Endodermal cell (in vitro differentiated cells): ENCODE results near the gene PPP1R37. TPM values are rescaled to one million over a fixed set of nuclear protein-coding genes. Genes with fewer than 3 reads are reported as not detected.

Experiments used
- DNase-seq: peaks from one replicate; pipeline ENCODE4 v3.0.0-alpha.2; 2017
- H3K27ac ChIP-seq: 2 replicates; pipeline ENCODE4 v1.5.1; 2013; ENCODE audit warnings: mild to moderate bottlenecking, low read depth, low read length, moderate library complexity
- H3K27me3 ChIP-seq: 2 replicates; pipeline ENCODE4 v1.6.1; 2013; ENCODE audit warnings: mild to moderate bottlenecking, low read length, moderate library complexity; ENCODE audit not compliant: insufficient read depth, control insufficient read depth, poor library complexity, severe bottlenecking
- H3K36me3 ChIP-seq: 2 replicates; pipeline ENCODE4 v1.7.0; 2013; ENCODE audit warnings: mild to moderate bottlenecking, low read length, moderate library complexity; ENCODE audit not compliant: control insufficient read depth, insufficient read depth
- H3K4me1 ChIP-seq: one replicate; pipeline ENCODE4 v1.7.0; 2013; ENCODE audit warnings: low read length; ENCODE audit not compliant: control insufficient read depth, insufficient read depth
- H3K4me3 ChIP-seq: 2 replicates; pipeline ENCODE4 v1.5.1; 2013; ENCODE audit warnings: mild to moderate bottlenecking, low read length, moderate library complexity
- H3K9ac ChIP-seq: 2 replicates; pipeline ENCODE4 v1.6.1; 2013; ENCODE audit warnings: mild to moderate bottlenecking, low read length, moderate library complexity; ENCODE audit not compliant: poor library complexity, severe bottlenecking; ENCODE audit errors: extremely low read depth
- H3K9me3 ChIP-seq: 2 replicates; pipeline ENCODE4 v1.6.1; 2013; ENCODE audit warnings: mild to moderate bottlenecking, low read length, moderate library complexity; ENCODE audit not compliant: control insufficient read depth
- H3K27ac Mint-ChIP-seq: 2 replicates; pipeline ENCODE4 v1.8.0; 2020; ENCODE audit warnings: mixed read lengths
- H3K27me3 Mint-ChIP-seq: 2 replicates; pipeline ENCODE4 v1.8.0; 2021; ENCODE audit warnings: mild to moderate bottlenecking, mixed read lengths; ENCODE audit not compliant: insufficient read depth
- H3K36me3 Mint-ChIP-seq: 2 replicates; pipeline ENCODE4 v1.8.0; 2020; ENCODE audit warnings: low read depth, mixed read lengths
- H3K4me1 Mint-ChIP-seq: 2 replicates; pipeline ENCODE4 v1.8.0; 2020; ENCODE audit warnings: mixed read lengths
- H3K4me3 Mint-ChIP-seq: 2 replicates; pipeline ENCODE4 v1.8.0; 2020; ENCODE audit warnings: mild to moderate bottlenecking, moderate library complexity, mixed read lengths
- H3K9me3 Mint-ChIP-seq: 2 replicates; pipeline ENCODE4 v1.8.0; 2020; ENCODE audit warnings: mild to moderate bottlenecking, mixed read lengths
- WGBS, 2 experiments: methylation state at CpG; one replicate each; pipeline versions ENCODE4 v1.1.5 to v1.1.7; 2013; ENCODE audit warnings: missing lambda C conversion rate in 2 of 2, mixed read lengths in 1 of 2; ENCODE audit not compliant: insufficient coverage in 1 of 2, insufficient read length in 1 of 2; 5-methylcytosine and 5-hydroxymethylcytosine counted together
- total RNA-seq, 2 donors: library from RNA; stranded (reverse); fragmentation: NEBNext Ultra II Directional in 1 of 2; extraction: Animal tissue kit (Norgen Biotek cat#: 25700) in 1 of 2; gene quantifications; 2 replicates in 1 of 2; 3 replicates in 1 of 2; pipeline ENCODE4 v1.2.1, GENCODE V29; 2021
- TF ChIP-seq, protein P1 (sequence below): fragments of 200-600 bp; sonication (generic); conservative IDR thresholded peaks from 2 replicates; pipeline ENCODE4 v1.5.0; 2021; ENCODE audit warnings: antibody characterized with exemption, mild to moderate bottlenecking

PPP1R37 gene
- total RNA-seq, 2 donors from 2014 or later = 23.6 to 32.5 TPM

DNA sequence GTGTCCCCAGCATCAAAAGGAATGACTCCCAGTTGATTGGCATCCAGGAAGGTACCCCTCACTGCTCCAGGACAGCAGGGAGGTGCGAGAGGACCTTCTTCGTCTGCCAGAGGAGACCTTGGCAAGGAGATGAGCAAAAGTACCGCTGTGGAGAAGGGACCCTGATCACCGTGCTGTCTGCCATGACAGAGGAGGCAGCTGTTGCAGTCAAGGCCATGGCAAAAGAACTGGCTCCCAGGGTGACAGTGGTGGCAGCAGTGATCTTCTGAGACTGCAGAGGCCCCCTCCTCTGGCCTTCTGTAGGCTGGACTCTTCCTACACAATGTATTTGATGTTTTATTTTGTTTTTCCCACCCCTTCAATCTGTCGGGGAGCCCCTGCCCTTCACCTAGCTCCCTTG is 35.8 kb downstream of the PPP1R37 start:
- Histone ChIP-seq H3K27me3 (no peaks in the 10 kb centered on the region), H3K9ac (no peak overlapping the region), H3K9me3 (no peaks in the 10 kb centered on the region), H3K36me3 (peaks cover 4% of the 10 kb centered on the region), H3K27ac (no peak overlapping the region), H3K4me3 (no peak overlapping the region), H3K4me1 (no peaks in the 10 kb centered on the region)
- Mint-ChIP-seq H3K4me1 (peaks cover 6% of the 10 kb centered on the region), H3K4me3 (no peak overlapping the region), H3K27me3 (no peaks in the 10 kb centered on the region), H3K27ac (no peak overlapping the region), H3K9me3 (no peaks in the 10 kb centered on the region), H3K36me3 (no peaks in the 10 kb centered on the region)
- no peak for DNase-seq
- TF ChIP-seq, protein P1, sequence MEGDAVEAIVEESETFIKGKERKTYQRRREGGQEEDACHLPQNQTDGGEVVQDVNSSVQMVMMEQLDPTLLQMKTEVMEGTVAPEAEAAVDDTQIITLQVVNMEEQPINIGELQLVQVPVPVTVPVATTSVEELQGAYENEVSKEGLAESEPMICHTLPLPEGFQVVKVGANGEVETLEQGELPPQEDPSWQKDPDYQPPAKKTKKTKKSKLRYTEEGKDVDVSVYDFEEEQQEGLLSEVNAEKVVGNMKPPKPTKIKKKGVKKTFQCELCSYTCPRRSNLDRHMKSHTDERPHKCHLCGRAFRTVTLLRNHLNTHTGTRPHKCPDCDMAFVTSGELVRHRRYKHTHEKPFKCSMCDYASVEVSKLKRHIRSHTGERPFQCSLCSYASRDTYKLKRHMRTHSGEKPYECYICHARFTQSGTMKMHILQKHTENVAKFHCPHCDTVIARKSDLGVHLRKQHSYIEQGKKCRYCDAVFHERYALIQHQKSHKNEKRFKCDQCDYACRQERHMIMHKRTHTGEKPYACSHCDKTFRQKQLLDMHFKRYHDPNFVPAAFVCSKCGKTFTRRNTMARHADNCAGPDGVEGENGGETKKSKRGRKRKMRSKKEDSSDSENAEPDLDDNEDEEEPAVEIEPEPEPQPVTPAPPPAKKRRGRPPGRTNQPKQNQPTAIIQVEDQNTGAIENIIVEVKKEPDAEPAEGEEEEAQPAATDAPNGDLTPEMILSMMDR = no peak
- WGBS, 2 experiments = 90 to 95% methylated on average over 5 of the region's 5 CpGs

DNA sequence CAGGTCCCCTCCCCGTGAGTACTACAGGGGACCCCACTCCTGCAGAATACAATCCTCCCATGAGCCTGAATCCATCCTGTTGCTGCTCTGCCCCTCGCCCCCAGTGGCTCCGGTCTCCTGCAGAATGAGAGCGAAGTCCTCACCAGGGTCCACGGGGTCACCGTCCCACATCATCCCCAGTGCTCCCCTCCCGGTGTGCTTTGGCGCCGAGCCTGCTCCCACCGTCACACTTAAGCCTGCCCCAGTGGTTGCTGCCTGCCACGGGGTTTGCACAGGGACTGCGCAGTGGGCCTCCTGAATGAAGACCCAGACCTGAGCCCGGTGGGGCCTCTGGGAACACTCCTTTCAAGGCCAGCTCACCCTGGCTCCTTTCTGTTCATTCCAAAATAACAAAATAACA is 37.3 kb downstream of the PPP1R37 start:
- no peak overlapping the region for H3K27ac Mint-ChIP-seq

DNA sequence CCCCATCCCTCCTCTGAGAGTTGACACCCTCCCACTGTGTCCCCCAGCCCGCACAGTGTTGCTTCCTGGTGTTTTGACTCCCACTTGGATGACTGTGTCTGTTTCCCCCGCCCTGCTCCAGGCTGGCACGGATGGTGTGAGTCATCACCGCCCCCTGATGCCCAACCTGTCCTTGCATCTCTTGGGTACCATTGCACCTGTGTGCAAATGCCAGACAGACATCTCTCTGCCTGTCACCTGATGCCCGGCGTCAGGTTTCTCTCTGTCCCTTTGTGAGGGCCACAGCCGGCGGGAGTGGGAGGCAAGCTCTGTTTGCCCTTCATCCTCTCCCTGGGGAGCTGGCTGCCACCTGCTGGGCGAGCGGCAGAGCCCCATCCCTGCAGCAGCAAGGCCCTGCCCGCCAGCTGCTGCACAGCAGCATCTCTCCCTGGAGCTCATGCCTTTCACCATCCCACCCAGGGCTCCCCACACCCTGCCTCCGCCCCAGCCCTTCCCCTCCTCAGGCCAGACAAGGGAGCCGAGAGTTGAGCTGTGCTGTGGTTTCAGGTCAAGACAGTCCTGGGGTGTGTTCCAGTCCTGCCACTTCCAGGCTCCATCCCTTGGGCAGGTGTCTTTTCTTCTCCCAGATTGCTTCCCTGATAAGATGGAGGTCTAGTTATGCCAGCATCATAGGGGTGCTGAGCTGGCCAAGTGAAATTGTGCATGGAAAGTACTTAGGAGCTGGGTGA is 38.1 kb downstream of the PPP1R37 start:
- H3K4me3 Mint-ChIP-seq = no peak overlapping the region
- WGBS, 2 experiments = 76 to 85% methylated on average over 8 to 13 of the region's 13 CpGs
- no peaks in the 10 kb centered on the region for H3K27me3 ChIP-seq
- H3K27ac Mint-ChIP-seq = no peak overlapping the region
- H3K27me3 Mint-ChIP-seq = no peaks in the 10 kb centered on the region
- no peak overlapping the region for H3K9ac ChIP-seq
- no peak for DNase-seq
- peaks cover 8% of the 10 kb centered on the region for H3K4me1 Mint-ChIP-seq
- H3K36me3 Mint-ChIP-seq = no peaks in the 10 kb centered on the region
- H3K4me3 ChIP-seq = no peak overlapping the region
- no peaks in the 10 kb centered on the region for H3K9me3 ChIP-seq
- H3K27ac ChIP-seq = no peak overlapping the region
- peaks cover 4% of the 10 kb centered on the region for H3K36me3 ChIP-seq
- no peaks in the 10 kb centered on the region for H3K9me3 Mint-ChIP-seq
- no peaks in the 10 kb centered on the region for H3K4me1 ChIP-seq
- TF ChIP-seq, protein P1 = no peak

More for the DNA sequence above, 37.3 kb downstream of the PPP1R37 start:
- Mint-ChIP-seq H3K4me3 (no peak overlapping the region), H3K9me3 (no peaks in the 10 kb centered on the region), H3K36me3 (no peaks in the 10 kb centered on the region), H3K4me1 (peaks cover 10% of the 10 kb centered on the region), H3K27me3 (no peaks in the 10 kb centered on the region)
- DNase-seq = no peak
- Histone ChIP-seq H3K27me3 (no peaks in the 10 kb centered on the region), H3K9ac (no peak overlapping the region), H3K4me1 (no peaks in the 10 kb centered on the region), H3K9me3 (no peaks in the 10 kb centered on the region), H3K36me3 (peaks cover 4% of the 10 kb centered on the region), H3K4me3 (no peak overlapping the region), H3K27ac (no peak overlapping the region)
- TF ChIP-seq, protein P1 = no peak
- WGBS, 2 experiments = 93 to 96% methylated on average over 11 to 13 of the region's 13 CpGs
